GM19397 (cell line): ENCODE results near the gene DNAJC2.
"Not testable (repeated sequence)": the region's sequence is repeated elsewhere in the genome, so short reads cannot be mapped to it uniquely, and the experiment has no call there.

Experiments
- ATAC-seq: cut with Tn5 transposase; IDR thresholded peaks from one replicate; pipeline ENCODE4 v1.9.1; 2021; ENCODE audit warnings: mild to moderate bottlenecking, moderate library complexity; ENCODE audit not compliant: unreplicated experiment

DNAJC2 gene

GRCh38 chr7:103278195-103278594, 66.4 kb downstream of the DNAJC2 start:
- ATAC-seq = not testable (repeated sequence)

GRCh38 chr7:103274867-103275266, 69.7 kb downstream of the DNAJC2 start:
- not testable (repeated sequence) for ATAC-seq

GRCh38 chr7:103273374-103273773, 71.2 kb downstream of the DNAJC2 start:
- not testable (repeated sequence) for ATAC-seq

- ATAC-seq = not testable (repeated sequence)
Observed at GRCh38 chr7:103266229-103266628, 78.3 kb downstream of the DNAJC2 start.

- not testable (repeated sequence) for ATAC-seq
Observed at GRCh38 chr7:103264054-103264453, 80.5 kb downstream of the DNAJC2 start.
